NCI-H774 (cell line): Measurements from ENCODE around the gene FGFR3.
"Not testable (repeated sequence)": the region's sequence is repeated elsewhere in the genome, so short reads cannot be mapped to it uniquely, and the experiment has no call there.

Source experiments
- DNase-seq: peaks from one replicate; lab custom pipeline; 2025; lab: John Stamatoyannopoulos, UW

FGFR3 gene

GRCh38 chr4:1819284-1819683 lies 26.2 kb downstream of the FGFR3 start:
- no peak for DNase-seq

- DNase-seq = no peak
Observed at GRCh38 chr4:1819816-1820215, 26.7 kb downstream of the FGFR3 start.

- no peak for DNase-seq
Observed at GRCh38 chr4:1821679-1822567, 28.8 kb downstream of the FGFR3 start.

- DNase-seq = no peak
Observed at GRCh38 chr4:1822568-1823544, 29.8 kb downstream of the FGFR3 start.

- DNase-seq = no peak
Observed at GRCh38 chr4:1823545-1823932, 30.4 kb downstream of the FGFR3 start.

- DNase-seq = no peak
Observed at GRCh38 chr4:1824746-1825145, 31.7 kb downstream of the FGFR3 start.

- no peak for DNase-seq
Observed at GRCh38 chr4:1825326-1825725, 32.2 kb downstream of the FGFR3 start.

- no peak for DNase-seq
Observed at GRCh38 chr4:1826531-1827350, 33.6 kb downstream of the FGFR3 start.

- no peak for DNase-seq
Observed at GRCh38 chr4:1830234-1830633, 37.1 kb downstream of the FGFR3 start.

GRCh38 chr4:1830642-1831228 lies 37.6 kb downstream of the FGFR3 start:
- DNase-seq = no peak

GRCh38 chr4:1831331-1831730 lies 38.2 kb downstream of the FGFR3 start:
- no peak for DNase-seq

- DNase-seq = no peak
Observed at GRCh38 chr4:1832690-1833089, 39.6 kb downstream of the FGFR3 start.

- DNase-seq = no peak
Observed at GRCh38 chr4:1833307-1834046, 40.4 kb downstream of the FGFR3 start.

GRCh38 chr4:1834047-1834775 lies 41.1 kb downstream of the FGFR3 start:
- no peak for DNase-seq

GRCh38 chr4:1835836-1836235 lies 42.7 kb downstream of the FGFR3 start:
- not testable (repeated sequence) for DNase-seq

- DNase-seq = no peak
Observed at GRCh38 chr4:1836650-1837049, 43.6 kb downstream of the FGFR3 start.

- no peak for DNase-seq
Observed at GRCh38 chr4:1837069-1837468, 44.0 kb downstream of the FGFR3 start.

GRCh38 chr4:1839282-1839681 lies 46.2 kb downstream of the FGFR3 start:
- no peak for DNase-seq

- DNase-seq = no peak
Observed at GRCh38 chr4:1841201-1841886, 48.3 kb downstream of the FGFR3 start.

GRCh38 chr4:1841887-1842210 lies 48.8 kb downstream of the FGFR3 start:
- DNase-seq = no peak
